NCI-H1092 (cell line): ENCODE results near the gene PAK1IP1.
"Not testable (repeated sequence)": the region's sequence is repeated elsewhere in the genome, so short reads cannot be mapped to it uniquely, and the experiment has no call there.

Experiments used
- DNase-seq: peaks from one replicate; lab custom pipeline; 2025; lab: John Stamatoyannopoulos, UW

Gene PAK1IP1

GRCh38 chr6:10694302-10695085 is at the start of gene PAK1IP1, which contains the start of gene C6orf52:
PAK1IP1 (plus strand) TSS chr6:10694972; CDS start chr6:10694986, 14 bp downstream.
C6orf52 (minus strand) TSS chr6:10694616; CDS start chr6:10687550, 7,066 bp downstream.
- peak; percentile 76 for DNase-seq

- DNase-seq, result no peak
These were observed 39.2 kb upstream of the PAK1IP1 start for GRCh38 chr6:10655508-10656055.

GRCh38 chr6:10658910-10659698 is 35.7 kb upstream of the PAK1IP1 start:
- no peak for DNase-seq

- no peak for DNase-seq
These were observed 34.9 kb upstream of the PAK1IP1 start for GRCh38 chr6:10659699-10660348.

- not testable (repeated sequence) for DNase-seq
These were observed 34.2 kb upstream of the PAK1IP1 start for GRCh38 chr6:10660431-10661191.

- DNase-seq, result no peak
These were observed 32.6 kb upstream of the PAK1IP1 start for GRCh38 chr6:10662207-10662606.

- DNase-seq, result no peak
These were observed 32.0 kb upstream of the PAK1IP1 start for GRCh38 chr6:10662742-10663141.

GRCh38 chr6:10665595-10665994 is 29.2 kb upstream of the PAK1IP1 start:
- DNase-seq, result not testable (repeated sequence)

GRCh38 chr6:10668126-10668917 is 26.4 kb upstream of the PAK1IP1 start:
- no peak for DNase-seq

- no peak for DNase-seq
These were observed 18.4 kb upstream of the PAK1IP1 start for GRCh38 chr6:10676403-10676802.

- no peak for DNase-seq
These were observed 16.3 kb upstream of the PAK1IP1 start for GRCh38 chr6:10678456-10678855.

GRCh38 chr6:10681795-10682194 is 13.0 kb upstream of the PAK1IP1 start:
- no peak for DNase-seq

- DNase-seq, result no peak
These were observed 12.3 kb upstream of the PAK1IP1 start for GRCh38 chr6:10682355-10682988.

- DNase-seq, result no peak
These were observed 10.2 kb upstream of the PAK1IP1 start for GRCh38 chr6:10684618-10685017.

- DNase-seq, result no peak
These were observed 9.5 kb upstream of the PAK1IP1 start for GRCh38 chr6:10685092-10685915.

- no peak for DNase-seq
These were observed 7.9 kb upstream of the PAK1IP1 start for GRCh38 chr6:10686901-10687300.

GRCh38 chr6:10687582-10687981 is 7.2 kb upstream of the PAK1IP1 start:
- no peak for DNase-seq

- no peak for DNase-seq
These were observed 3.9 kb upstream of the PAK1IP1 start for GRCh38 chr6:10690651-10691445.
